ENCODE results near the gene DENND1A.

The DENND1A gene

DNA sequence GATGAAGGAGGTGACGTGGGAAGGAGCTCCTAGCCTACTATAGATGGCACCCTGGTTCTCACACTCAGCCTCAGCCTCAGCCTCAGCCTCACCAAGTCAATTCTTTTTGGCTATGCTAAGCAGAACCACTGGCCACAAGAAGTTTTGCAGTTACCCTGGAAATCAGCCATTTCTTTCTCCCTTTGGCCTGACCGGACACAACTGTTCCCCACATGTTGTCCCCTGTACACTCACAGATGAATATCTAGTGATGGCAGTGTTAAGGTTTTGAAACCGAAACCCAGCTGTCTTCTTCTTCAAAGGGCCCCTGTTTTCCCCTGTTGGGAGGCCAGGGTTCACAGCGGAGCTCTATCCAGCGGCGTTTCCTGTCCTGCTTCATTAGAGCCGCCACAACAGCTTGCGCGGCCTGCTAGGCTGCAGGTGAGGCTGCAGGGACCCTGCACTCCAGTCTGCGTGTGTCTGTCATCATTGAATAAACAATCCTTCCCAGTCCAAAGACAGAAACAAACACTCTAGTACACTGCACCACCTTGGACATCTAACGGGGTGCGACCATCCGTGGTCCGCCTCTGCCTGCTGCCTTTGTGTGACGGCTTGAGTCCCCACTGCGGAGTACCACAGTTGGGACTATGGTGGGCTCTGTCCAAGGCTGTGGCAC, 250.5 kb downstream of the DENND1A start:
- Histone ChIP-seq H3K27ac (ENCODE audit: insufficient read depth, low read depth, low read length, poor library complexity, severe bottlenecking) (no peak overlapping the region), H3K27me3 (ENCODE audit: control insufficient read depth, insufficient read depth, low read length, poor library complexity, severe bottlenecking) (no peaks in the 10 kb centered on the region), H3K4me3 (ENCODE audit: insufficient read depth, low read depth, low read length) (no peak overlapping the region), H3K9me3 (ENCODE audit: control insufficient read depth, low read length) (no peaks in the 10 kb centered on the region), H3K4me1 (ENCODE audit: control insufficient read depth, insufficient read depth, low read length) (no peaks in the 10 kb centered on the region), H3K36me3 (ENCODE audit: control insufficient read depth, insufficient read depth, low read length) (no peaks in the 10 kb centered on the region)
- WGBS, 2 experiments: 91 to 92% methylated on average over 16 of the region's 16 CpGs

DNA sequence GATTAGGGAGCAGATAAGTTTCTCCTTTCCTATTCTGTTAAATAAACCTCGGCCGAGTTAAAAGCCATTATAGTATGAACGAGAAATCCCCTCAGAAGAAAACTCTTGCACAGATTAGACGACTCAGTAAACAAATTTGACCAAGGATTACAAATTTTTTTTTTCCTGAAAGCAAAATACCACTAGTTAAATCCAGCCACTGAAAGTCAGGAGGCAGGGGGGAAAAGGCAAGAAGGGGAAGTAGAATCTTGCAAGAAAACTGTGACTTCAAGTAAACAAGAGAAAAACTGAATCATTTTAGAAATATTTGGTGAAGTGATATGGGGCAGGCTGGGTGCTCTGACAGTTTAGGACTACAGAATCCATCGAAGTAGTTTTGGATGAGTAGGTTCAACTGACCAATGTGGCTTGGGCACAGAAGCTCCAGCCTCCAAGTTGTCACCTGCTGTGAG, 251.0 kb downstream of the DENND1A start:
- 90 to 95% methylated on average over 5 of the region's 5 CpGs for WGBS, 2 experiments
- Histone ChIP-seq H3K4me1 (ENCODE audit: control insufficient read depth, insufficient read depth, low read length) (no peaks in the 10 kb centered on the region), H3K27me3 (ENCODE audit: control insufficient read depth, insufficient read depth, low read length, poor library complexity, severe bottlenecking) (no peaks in the 10 kb centered on the region), H3K27ac (ENCODE audit: insufficient read depth, low read depth, low read length, poor library complexity, severe bottlenecking) (no peak overlapping the region), H3K36me3 (ENCODE audit: control insufficient read depth, insufficient read depth, low read length) (no peaks in the 10 kb centered on the region), H3K9me3 (ENCODE audit: control insufficient read depth, low read length) (no peaks in the 10 kb centered on the region), H3K4me3 (ENCODE audit: insufficient read depth, low read depth, low read length) (no peak overlapping the region)

DNA sequence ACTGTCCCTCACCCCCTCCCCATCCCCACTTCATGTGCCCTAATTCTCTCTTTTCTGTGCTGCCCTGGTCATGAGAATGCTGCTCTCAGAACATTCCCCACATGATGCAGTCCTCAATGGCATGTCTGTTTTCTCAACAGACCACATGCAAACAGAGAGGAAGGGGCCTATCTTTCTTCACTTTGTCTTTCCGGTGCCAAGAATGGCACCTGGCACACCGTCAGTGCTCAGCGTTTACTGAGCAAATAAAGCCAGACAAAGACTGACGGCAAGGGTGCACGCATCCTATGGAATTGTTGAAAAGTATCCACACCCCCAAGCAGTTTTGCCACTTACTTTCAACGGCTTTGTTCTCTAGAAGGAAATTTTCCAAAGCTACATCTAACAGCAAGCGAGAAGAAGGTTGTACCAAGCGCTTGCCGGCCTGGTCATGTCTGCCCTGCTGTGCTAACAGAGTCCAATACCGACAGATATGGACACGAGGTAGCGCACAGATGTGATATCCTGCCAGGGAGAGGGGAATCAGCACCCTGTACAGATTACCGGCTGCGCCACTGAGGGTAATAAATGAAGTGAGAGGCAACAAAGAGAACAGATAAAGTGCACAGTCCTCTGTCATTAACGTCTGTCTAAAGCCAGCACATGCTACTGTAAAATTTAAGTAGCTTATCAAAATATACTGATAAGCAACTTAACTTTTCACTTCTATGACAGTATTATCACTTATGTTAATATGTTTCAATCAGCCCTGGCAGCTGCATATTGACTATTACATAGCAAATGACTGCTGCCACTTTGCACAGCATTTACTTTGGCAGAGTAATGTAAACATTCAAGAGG, 251.7 kb downstream of the DENND1A start:
- H3K27ac ChIP-seq (ENCODE audit: insufficient read depth, low read depth, low read length, poor library complexity, severe bottlenecking): no peak overlapping the region
- no peaks in the 10 kb centered on the region for H3K9me3 ChIP-seq (ENCODE audit: control insufficient read depth, low read length)
- no peak overlapping the region for H3K4me3 ChIP-seq (ENCODE audit: insufficient read depth, low read depth, low read length)
- WGBS, 2 experiments: 93 to 95% methylated on average over 14 to 15 of the region's 15 CpGs
- no peaks in the 10 kb centered on the region for H3K4me1 ChIP-seq (ENCODE audit: control insufficient read depth, insufficient read depth, low read length)
- H3K36me3 ChIP-seq (ENCODE audit: control insufficient read depth, insufficient read depth, low read length): no peaks in the 10 kb centered on the region
- H3K27me3 ChIP-seq (ENCODE audit: control insufficient read depth, insufficient read depth, low read length, poor library complexity, severe bottlenecking): no peaks in the 10 kb centered on the region

DNA sequence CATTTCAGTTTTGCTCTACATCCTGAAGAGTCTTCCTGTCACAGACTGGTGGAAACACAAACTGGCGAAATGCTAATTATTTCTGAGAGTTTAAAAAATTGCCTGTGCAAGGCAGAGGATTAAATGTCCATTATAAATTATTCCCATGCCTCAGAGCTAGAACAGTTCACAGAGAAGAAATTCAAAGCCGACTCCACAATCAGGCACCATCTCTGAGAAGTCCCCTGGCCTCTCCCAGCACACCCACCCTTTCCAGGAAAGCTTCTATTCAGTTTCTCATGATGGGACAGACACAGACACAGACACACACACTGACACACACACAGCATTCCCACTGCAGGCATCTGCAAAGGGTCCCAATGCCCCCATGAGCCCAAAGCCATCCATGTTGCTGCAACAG, 253.1 kb downstream of the DENND1A start:
- 97% methylated on average over 2 of the region's 2 CpGs for WGBS, 2 experiments
- no peaks in the 10 kb centered on the region for H3K27me3 ChIP-seq (ENCODE audit: control insufficient read depth, insufficient read depth, low read length, poor library complexity, severe bottlenecking)
- H3K36me3 ChIP-seq (ENCODE audit: control insufficient read depth, insufficient read depth, low read length): no peaks in the 10 kb centered on the region
- no peaks in the 10 kb centered on the region for H3K4me1 ChIP-seq (ENCODE audit: control insufficient read depth, insufficient read depth, low read length)
- no peak overlapping the region for H3K27ac ChIP-seq (ENCODE audit: insufficient read depth, low read depth, low read length, poor library complexity, severe bottlenecking)
- H3K4me3 ChIP-seq (ENCODE audit: insufficient read depth, low read depth, low read length): no peak overlapping the region
- no peaks in the 10 kb centered on the region for H3K9me3 ChIP-seq (ENCODE audit: control insufficient read depth, low read length)

DNA sequence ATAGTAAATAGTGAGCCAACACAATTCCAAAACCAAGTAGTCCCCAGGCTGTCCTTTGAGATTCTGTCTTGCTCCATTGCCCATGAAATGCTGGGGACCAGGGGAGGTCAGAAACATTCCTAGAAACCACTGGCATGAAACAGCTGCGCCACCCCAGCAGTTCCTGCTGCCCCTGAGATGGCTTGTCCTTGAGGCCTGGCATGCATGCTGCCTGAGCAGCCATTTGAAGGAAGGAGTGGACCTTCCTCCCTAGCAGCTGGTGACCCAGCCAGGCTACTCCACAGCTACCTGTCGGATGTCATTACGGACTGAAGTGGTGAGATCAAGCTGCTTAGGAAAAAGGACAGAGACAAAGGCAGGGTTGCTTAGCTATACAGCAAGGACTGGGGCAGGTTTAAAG, 260.6 kb downstream of the DENND1A start:
- Histone ChIP-seq H3K27me3 (ENCODE audit: control insufficient read depth, insufficient read depth, low read length, poor library complexity, severe bottlenecking) (no peaks in the 10 kb centered on the region), H3K27ac (ENCODE audit: insufficient read depth, low read depth, low read length, poor library complexity, severe bottlenecking) (no peak overlapping the region), H3K36me3 (ENCODE audit: control insufficient read depth, insufficient read depth, low read length) (no peaks in the 10 kb centered on the region), H3K4me1 (ENCODE audit: control insufficient read depth, insufficient read depth, low read length) (no peaks in the 10 kb centered on the region), H3K9me3 (ENCODE audit: control insufficient read depth, low read length) (peaks cover 5% of the 10 kb centered on the region), H3K4me3 (ENCODE audit: insufficient read depth, low read depth, low read length) (no peak overlapping the region)
- 76 to 79% methylated on average over 3 of the region's 3 CpGs for WGBS, 2 experiments

DNA sequence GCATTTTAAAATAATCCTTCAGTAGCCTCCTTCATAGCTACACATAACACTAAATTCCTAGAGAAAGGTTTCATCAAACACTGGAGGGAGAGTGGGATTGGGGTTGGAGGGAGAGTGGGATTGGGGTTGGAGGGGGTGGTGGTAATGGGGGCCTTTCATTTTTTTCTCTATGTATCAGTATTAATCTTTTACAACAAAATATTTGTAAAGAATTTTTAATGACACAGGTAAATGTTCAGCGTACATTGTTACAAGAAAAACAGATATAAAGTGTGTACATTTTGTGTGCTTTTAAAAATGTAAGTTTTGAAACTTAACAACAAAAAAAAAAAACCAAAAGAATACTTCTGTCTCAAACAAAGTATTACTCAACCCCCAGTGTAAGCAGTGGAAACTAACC, 266.4 kb downstream of the DENND1A start:
- WGBS, 2 experiments: no CpG with 5 or more reads among the region's 1 CpG
- H3K27me3 ChIP-seq (ENCODE audit: control insufficient read depth, insufficient read depth, low read length, poor library complexity, severe bottlenecking): no peaks in the 10 kb centered on the region
- H3K36me3 ChIP-seq (ENCODE audit: control insufficient read depth, insufficient read depth, low read length): no peaks in the 10 kb centered on the region
- no peak overlapping the region for H3K4me3 ChIP-seq (ENCODE audit: insufficient read depth, low read depth, low read length)
- no peak overlapping the region for H3K27ac ChIP-seq (ENCODE audit: insufficient read depth, low read depth, low read length, poor library complexity, severe bottlenecking)
- H3K9me3 ChIP-seq (ENCODE audit: control insufficient read depth, low read length): peaks cover 5% of the 10 kb centered on the region
- H3K4me1 ChIP-seq (ENCODE audit: control insufficient read depth, insufficient read depth, low read length): peaks cover 2% of the 10 kb centered on the region

DNA sequence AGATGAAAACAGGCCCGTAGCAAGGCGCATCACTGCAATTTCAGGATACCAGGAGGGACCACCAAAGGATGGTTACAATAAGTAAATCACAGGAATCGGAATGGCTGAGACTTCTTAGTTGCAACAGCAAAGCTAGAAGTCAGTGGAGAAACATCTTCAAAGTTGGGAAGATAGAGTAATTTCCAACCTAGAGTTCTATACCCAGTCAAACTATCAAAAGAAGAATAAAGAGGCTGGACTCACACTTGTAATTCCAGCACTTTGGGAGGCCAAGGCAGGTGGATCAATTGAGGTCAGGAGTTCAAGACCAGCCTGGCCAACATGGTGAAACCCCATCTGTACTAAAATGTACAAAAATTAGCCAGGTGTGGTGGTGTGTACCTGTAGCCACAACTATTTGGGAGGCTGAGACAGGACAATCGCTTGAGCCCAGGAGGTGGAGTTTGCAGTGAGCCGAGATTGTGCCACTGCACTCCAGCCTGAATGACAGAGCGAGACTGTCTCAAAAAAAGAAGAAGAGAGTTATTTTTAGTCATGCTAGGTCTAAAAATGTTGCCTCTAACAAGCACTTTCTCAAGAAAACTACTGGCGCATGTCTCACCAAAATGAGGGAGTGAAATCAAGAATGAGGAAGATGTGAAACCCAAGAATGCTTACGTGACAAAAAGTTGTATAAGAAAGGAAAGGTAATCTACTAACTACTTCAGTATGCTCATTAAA, 267.7 kb downstream of the DENND1A start:
- H3K27ac ChIP-seq (ENCODE audit: insufficient read depth, low read depth, low read length, poor library complexity, severe bottlenecking): no peak overlapping the region
- H3K9me3 ChIP-seq (ENCODE audit: control insufficient read depth, low read length): peaks cover 5% of the 10 kb centered on the region
- no peaks in the 10 kb centered on the region for H3K27me3 ChIP-seq (ENCODE audit: control insufficient read depth, insufficient read depth, low read length, poor library complexity, severe bottlenecking)
- H3K36me3 ChIP-seq (ENCODE audit: control insufficient read depth, insufficient read depth, low read length): no peaks in the 10 kb centered on the region
- H3K4me3 ChIP-seq (ENCODE audit: insufficient read depth, low read depth, low read length): no peak overlapping the region
- WGBS, 2 experiments: 94 to 96% methylated on average over 7 to 8 of the region's 8 CpGs
- H3K4me1 ChIP-seq (ENCODE audit: control insufficient read depth, insufficient read depth, low read length): peaks cover 2% of the 10 kb centered on the region

DNA sequence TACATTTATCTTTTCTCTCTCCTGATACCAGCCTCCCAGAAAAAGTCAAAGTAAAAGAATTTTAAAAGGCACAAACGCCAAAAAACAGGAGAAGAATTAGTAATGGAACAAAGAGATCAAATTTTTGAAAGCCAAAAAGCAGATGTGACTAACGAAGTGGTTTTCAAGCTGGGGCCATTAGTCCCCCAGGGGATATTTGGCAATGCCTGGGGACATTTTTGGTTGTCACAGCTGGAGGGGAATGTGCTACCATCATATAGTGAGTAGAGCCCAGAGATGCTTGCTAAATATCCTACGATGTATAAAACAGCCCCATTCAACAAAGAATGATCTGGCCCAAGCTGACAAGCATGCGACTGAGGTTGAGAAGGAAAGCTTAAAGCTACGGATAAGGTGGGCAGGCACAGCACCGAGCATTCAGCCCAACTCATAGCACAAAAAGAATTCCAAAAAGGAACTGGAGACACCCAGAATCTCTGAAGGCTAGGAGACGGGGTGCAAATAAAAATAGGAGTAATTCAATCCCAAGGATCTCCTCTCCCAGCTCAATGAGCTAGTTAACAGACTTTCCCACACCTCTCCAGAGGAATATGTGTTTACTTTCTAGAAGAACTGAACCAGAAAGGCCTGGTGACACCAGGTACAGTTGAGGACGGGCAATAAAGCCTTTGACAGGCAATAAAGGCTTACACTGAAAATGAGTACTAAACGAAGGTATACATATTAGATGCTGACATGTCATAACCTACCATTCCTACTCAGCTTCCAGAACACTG, 269.0 kb downstream of the DENND1A start:
- peaks cover 2% of the 10 kb centered on the region for H3K4me1 ChIP-seq (ENCODE audit: control insufficient read depth, insufficient read depth, low read length)
- no peaks in the 10 kb centered on the region for H3K36me3 ChIP-seq (ENCODE audit: control insufficient read depth, insufficient read depth, low read length)
- H3K27ac ChIP-seq (ENCODE audit: insufficient read depth, low read depth, low read length, poor library complexity, severe bottlenecking): no peak overlapping the region
- peaks cover 5% of the 10 kb centered on the region for H3K9me3 ChIP-seq (ENCODE audit: control insufficient read depth, low read length)
- H3K4me3 ChIP-seq (ENCODE audit: insufficient read depth, low read depth, low read length): no peak overlapping the region
- H3K27me3 ChIP-seq (ENCODE audit: control insufficient read depth, insufficient read depth, low read length, poor library complexity, severe bottlenecking): no peaks in the 10 kb centered on the region
- WGBS, 2 experiments: 78 to 80% methylated on average over 9 of the region's 9 CpGs

DNA sequence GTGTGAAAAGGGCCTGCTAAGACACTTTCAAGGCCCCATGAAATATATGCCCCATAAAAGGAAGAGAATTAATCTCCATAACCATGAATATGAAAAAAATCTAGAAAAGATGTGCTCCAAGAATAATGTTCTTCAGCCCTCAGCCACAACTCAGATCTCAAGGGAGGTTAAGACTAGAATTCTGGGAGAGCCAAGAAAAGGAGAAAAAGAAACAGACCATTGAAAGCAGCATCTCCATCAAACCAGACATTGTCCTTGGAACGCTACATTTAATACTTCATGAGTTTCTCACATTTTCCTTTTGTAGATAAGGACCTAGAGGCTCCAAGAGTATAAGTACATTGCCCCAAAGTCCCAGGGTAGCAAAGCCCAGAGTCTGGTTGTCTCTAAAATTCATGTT, 270.6 kb downstream of the DENND1A start:
- 95 to 100% methylated on average over 1 of the region's 1 CpG for WGBS, 2 experiments
- H3K27ac ChIP-seq (ENCODE audit: insufficient read depth, low read depth, low read length, poor library complexity, severe bottlenecking): no peak overlapping the region

More for the DNA sequence above, 270.6 kb downstream of the DENND1A start:
- Histone ChIP-seq H3K4me3 (ENCODE audit: insufficient read depth, low read depth, low read length) (no peak overlapping the region), H3K36me3 (ENCODE audit: control insufficient read depth, insufficient read depth, low read length) (no peaks in the 10 kb centered on the region), H3K9me3 (ENCODE audit: control insufficient read depth, low read length) (no peaks in the 10 kb centered on the region), H3K4me1 (ENCODE audit: control insufficient read depth, insufficient read depth, low read length) (peaks cover 2% of the 10 kb centered on the region), H3K27me3 (ENCODE audit: control insufficient read depth, insufficient read depth, low read length, poor library complexity, severe bottlenecking) (no peaks in the 10 kb centered on the region)

Measured in ectodermal cell (in vitro differentiated cells).